GM18867 (cell line): ENCODE measurements around the gene TLR10.
"Not testable (repeated sequence)": the region's sequence is repeated elsewhere in the genome, so short reads cannot be mapped to it uniquely, and the experiment has no call there.

Experiments
- ATAC-seq: cut with Tn5 transposase; IDR thresholded peaks from one replicate; pipeline ENCODE4 v1.9.1; 2021; ENCODE audit warnings: mild to moderate bottlenecking, moderate library complexity; ENCODE audit not compliant: unreplicated experiment

TLR10 gene, protein sequence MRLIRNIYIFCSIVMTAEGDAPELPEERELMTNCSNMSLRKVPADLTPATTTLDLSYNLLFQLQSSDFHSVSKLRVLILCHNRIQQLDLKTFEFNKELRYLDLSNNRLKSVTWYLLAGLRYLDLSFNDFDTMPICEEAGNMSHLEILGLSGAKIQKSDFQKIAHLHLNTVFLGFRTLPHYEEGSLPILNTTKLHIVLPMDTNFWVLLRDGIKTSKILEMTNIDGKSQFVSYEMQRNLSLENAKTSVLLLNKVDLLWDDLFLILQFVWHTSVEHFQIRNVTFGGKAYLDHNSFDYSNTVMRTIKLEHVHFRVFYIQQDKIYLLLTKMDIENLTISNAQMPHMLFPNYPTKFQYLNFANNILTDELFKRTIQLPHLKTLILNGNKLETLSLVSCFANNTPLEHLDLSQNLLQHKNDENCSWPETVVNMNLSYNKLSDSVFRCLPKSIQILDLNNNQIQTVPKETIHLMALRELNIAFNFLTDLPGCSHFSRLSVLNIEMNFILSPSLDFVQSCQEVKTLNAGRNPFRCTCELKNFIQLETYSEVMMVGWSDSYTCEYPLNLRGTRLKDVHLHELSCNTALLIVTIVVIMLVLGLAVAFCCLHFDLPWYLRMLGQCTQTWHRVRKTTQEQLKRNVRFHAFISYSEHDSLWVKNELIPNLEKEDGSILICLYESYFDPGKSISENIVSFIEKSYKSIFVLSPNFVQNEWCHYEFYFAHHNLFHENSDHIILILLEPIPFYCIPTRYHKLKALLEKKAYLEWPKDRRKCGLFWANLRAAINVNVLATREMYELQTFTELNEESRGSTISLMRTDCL

DNA sequence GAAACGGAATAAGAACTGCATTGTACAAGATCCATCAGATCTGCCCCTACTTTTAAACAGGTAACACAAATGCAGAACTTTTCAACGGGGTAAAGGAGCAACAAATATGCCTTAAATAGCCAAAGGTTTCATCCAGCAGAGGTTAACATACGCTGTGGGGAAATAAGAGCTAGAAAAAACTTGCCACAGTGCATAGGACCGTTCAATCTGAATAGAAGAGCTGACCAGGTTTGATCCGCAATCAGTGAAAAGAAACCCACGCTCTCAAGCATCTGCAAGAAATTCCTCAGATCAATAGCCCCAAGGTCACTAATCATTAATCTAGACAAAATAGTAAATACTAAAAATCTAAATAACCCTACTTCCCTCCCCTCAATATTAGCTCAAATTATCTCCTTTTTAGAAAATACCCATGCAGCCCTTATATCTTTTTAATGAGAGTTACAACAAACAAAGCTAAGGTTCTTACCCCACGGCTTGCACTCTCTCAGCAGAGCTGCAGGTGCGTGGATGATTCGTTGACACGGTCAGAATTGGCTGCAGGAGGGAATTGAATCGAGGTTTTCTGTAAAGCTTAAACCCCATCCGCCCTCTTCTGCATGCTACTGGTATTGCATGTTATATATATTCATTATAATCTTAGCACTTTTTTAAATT, at the start of gene TLR10:
TSS of gene TLR10 (minus strand) at position 539 of the 657 bp plus-strand sequence. CDS start 7,400 bp downstream, outside the sequence.
- peak; percentile 75 for ATAC-seq

DNA sequence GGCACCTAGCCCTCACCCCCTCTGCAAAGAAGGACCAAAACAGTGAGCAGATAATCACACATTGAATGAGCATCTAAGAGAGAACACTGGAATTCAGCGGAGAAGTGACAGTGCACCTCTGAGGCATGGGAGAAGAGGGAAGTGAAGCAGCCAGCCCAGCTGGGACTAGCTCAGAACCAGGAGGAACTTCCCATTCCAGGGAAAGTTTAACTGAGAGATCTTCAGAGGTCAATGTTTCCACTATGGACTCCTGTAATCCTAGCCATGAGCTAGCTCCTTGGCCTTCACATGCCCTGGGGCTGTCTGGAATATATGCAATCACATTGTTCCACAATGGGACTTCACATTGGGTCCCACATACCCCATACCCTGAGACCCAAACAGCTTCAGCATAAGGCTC, 49.4 kb upstream of the TLR10 start:
- no peak for ATAC-seq

DNA sequence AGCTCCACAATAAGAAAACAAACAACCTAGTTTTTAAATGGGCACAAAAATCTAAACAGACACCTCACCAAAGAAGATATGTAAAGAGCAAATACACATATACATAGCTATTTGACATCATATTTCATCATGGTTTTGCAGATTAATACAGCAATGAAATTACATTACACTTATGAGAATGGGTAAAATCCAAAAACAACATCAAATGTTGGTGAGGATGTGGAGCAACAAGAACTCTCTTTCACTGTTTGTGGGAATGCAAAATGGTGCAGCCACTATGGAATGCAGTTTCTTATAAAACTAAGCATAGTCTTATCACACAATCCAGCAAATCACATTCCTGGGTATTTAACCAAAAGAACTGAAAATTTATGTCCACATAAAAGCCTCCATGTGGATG, 48.9 kb upstream of the TLR10 start:
- ATAC-seq: no peak

DNA sequence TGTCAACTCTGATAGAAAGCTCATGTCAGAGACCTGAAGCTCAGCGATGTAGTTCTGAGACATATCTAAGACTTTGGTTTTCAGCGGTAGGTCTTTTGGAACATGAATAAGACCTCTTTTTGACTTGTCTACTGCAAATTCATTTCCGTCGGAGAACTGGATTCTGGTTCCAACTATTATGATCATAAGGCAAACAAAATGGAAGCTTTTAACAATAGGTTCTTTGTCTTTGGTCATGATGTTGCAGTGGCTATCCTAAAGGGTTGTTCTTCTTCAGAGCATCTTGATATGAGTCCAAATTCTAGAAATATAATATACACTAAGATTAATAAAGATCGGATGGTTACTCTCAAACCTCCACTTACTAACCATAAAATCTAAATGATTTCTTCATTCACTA, 46.4 kb upstream of the TLR10 start:
- no peak for ATAC-seq

DNA sequence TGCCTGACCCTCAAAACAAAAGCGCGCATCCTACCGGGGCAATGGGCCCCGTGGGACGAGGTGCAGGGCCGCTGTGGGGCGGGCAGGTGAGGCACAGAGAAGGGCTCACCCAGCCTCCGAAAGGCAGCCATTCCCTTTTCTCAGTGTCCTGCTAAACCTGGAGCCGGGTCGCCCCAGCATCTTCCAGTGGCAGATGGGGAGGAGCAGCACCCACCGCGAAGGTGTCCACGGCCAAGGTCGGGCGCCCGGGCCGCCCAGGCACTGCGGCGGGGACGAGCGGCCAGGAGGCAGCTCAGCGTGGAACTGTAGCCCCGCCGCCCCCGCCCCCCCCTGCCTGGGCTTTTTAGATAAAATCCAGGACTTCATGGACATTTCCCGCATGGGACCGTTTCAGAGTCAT, 41.0 kb upstream of the TLR10 start:
- ATAC-seq: no peak

DNA sequence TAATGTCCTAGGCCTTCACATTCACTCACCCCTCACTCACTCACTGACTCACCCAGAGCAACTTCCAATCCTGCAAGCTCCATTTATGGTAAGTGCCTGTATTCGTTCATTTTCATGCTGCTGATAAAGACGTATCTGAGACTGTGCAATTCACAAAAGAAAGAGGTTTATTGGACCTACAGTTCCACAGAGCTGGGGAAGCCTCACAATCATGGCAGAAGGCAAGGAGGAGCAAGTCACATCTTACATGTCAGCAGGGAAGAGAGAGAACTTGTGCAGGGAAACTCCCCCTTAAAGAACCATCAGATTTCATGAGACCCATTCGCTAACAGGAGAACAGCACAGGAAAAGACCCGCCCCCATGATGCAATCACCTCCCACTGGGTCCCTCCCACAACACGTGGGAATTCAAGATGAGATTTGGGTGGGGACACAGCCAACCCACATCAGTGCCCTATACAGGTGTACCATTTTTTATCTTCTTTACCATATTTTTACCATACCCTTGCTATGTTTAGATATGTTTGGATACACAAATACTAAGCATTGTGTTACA, 40.0 kb upstream of the TLR10 start:
- no peak for ATAC-seq

DNA sequence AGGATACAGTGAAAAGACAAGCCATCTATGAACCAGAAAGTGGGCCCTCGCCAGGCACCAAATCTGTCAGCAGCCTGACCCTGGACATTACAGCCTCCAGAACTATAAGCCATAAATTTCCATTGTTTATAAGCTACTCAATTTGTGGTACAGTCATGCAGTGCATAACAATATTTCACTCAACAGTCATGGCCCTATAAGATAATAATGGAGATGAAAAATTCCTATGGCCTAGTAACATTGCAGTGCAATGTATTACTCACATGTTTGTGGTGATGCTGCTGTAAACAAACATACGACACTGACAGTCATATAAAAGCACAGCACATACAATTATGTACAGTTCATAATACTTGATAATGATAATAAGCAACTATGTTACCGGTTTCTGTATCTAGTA, 38.9 kb upstream of the TLR10 start:
- no peak for ATAC-seq

DNA sequence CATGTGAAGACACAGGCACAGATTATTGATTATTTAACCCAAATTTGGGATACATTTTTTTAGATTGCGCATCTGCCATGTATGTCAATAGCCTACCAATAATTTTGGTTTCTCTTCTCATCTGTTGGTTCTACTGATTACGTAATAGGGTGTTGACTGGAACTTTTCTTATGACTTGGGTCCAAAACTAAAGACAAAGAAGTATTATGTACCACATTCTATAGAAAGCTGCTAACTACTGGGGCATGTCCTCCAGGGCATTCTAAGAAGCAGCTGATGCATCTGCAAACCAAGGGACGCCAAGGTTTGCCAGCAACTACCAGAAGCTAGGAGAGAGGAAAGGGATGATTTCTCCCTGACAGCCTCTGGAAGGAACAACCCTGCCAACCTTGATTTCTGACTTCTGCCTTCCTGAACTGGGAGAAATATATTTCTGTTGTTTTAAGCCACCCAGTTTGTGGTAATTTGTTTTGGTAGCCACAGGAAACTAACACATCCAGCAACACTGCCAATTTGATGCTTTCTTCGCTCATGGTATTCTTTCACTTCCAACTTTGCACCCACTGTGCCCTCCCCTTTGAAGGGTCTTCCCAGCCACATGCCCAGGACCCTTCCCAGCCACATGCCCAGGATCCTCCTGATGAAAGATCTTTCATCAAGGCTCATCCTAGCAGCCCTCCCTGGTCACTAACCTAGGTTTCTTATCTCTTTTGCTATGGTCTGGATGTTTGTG, 37.7 kb upstream of the TLR10 start:
- ATAC-seq: peak; percentile 58

DNA sequence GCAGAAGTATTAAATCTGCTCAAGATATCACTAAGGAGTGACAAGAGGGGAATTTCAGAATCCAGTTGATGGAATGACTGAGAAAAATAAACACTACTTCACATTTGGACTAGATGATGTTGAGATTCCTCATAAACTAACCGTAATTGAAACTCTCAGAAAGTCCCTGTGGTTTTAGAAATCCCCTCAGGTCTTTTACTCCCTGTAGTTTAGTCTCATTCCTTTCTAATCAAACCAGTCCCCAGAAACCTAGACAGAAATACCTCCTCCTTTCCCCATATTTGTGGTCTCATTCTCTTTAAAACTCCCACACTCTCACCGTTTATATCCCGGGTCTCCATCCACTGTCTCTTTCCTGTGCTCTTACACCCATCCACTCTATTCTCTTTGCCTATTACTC, 36.8 kb upstream of the TLR10 start:
- no peak for ATAC-seq

DNA sequence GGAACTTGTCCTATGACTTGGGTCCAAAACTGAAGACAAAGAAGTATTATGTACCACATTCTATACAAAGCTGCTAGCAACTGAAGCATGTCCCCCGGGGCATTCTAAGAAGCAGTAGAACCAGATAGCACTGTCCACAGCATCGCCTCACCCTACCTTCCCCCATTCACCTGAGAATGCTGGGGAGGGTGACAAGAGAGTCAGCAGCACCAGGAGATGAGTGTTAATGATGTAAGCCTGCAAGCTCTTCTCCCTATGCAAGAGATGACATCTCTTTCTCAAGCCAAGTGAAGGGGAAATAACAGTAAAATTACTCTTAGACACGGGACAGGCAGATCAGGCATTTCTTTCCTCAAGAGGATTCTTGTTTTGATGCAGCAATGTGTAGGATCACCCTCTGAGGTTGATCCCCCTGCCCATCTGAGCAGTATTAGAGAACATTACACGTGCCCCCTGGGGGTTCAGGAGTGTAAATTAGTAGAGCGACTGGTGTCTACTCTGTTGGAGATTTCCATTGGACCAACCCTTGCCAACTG, 35.7 kb upstream of the TLR10 start:
- peak; percentile 50 for ATAC-seq

DNA sequence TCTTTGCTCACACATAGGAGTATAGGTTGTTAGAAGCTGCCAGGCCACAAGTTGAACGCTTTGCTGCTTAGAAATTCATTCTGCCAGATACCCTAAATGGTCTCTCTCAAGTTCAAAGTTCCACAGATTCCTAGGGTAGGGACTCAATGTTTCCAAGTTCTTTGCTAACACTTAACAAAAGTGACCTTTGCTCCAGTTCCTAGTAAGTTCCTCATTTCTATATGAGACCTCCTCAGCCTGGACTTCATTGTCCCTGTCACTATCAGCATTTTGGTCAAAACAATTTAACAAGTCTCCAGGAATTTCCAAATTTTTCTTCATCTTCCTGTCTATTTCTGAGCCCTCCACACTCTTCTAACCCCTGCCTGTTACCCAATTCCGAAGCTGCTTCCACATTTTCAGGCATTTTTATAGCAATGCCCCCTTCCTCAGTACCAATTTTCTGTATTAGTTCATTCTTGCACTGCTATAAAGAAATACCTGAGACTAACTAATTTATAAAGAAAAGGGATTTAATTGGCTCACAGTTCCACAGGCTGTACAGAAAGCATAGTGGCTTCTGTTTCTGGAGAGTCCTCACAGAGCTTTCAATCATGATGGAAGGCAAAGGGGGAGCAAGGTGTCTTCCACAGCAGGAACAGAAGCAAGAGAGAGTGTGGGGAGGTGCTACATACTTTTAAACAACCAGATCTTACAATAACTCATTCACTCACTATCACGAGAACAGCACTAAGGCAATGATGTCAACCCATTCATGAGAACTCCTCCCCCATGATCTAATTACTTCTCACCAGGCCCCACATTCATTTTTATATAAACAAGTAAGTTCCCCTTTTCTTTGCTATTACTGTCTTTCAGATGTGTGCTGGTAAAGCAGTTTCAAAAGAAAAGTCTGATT, 33.3 kb upstream of the TLR10 start:
- no peak for ATAC-seq

DNA sequence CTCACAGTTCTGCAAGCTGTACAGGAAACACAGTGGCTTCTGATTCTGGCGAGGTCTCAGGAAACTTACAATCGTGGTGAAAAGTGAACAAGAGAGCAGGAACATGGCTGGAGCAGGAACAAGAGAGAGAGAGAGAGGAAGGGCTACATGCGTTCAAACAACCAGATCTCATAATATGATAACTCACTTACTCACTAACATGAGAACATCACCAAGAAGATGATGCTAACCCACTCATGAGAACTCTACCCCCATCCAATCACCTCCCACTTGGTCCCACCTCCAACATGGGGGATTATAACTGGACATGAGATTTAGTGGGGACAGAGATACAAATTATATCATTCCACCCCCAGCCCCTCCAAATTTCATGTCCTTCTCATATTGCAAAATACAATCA, 31.6 kb upstream of the TLR10 start:
- no peak for ATAC-seq

DNA sequence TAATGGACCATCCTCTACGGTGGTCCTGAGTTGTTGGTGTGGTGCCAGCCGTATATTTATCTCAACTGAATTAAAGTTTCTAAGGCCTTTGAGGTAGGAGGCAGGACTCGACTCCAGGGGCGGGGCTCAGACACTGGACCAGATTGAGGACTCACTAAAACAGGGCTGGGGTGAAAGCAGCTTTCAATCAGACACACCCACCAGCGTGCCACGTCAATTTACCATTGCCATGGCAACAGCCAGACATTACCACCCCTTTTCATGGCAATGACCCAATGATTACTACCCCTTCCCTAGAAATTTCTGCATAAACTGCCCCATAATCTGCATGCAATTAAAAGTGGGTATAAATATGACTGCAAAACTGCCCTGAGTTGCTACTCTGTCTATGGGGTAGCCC, 28.5 kb upstream of the TLR10 start:
- ATAC-seq: no peak

DNA sequence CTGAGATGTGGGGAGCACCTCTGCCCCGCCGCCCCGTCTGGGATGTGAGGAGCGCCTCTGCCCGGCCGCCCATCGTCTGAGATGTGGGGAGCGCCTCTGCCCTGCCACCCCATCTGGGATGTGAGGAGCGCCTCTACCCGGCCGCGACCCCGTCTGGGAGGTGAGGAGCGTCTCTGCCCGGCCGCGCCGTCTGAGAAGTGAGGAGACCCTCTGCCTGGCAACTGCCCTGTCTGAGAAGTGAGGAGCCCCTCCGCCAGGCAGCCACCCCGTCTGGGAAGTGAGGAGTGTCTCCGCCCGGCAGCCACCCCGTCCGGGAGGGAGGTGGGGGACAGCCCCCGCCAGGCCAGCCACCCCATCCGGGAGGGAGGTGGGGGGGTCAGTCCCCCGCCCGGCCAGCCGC, 24.7 kb upstream of the TLR10 start:
- ATAC-seq: not testable (repeated sequence)

DNA sequence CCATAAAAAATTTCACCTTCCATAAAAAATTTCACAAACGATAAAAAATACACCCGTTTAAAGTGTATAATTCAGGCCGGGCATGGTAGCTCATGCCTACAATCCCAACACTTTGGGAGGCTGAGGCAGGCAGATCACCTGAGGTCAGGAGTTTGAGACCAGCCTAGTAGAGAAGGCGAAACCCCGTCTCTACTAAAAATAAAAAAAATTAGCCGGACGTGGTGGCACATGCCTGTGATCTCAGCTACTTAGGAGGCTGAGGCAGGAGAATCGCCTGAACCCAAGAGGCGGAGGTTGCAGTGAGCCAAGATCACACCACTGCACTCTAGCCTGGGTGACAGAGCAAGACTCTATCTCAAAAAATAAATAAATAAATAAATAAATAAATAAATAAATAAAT, 23.5 kb upstream of the TLR10 start:
- not testable (repeated sequence) for ATAC-seq

DNA sequence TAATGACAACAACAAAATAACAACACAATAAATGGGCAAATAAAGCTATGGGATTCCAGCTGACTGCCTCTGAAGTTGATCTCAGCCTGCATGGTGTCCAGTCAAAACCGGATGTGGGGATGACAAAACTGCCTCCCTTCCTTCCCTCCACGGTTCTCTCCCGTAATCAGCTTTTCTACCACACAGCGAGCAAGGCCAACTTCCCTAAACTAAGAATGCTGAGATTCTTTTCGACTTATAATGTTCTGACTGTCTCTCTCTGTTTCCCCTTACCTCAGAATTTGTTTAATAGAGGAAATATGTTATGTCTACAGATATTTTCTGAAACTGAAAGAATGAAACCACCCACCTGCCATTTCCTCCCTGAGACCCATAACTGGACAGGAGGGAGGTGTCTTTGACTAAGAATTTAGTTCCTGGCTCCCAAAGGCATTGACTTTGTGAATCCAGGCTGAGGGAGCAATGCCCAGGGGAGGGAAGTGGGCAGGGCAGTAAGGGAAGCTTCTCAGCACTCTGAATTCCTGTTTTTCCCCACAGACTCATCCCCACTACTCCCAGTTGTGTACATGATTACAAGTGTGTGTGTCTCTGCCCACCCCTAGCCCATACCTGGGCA, 22.8 kb upstream of the TLR10 start:
- peak; percentile 84 for ATAC-seq

DNA sequence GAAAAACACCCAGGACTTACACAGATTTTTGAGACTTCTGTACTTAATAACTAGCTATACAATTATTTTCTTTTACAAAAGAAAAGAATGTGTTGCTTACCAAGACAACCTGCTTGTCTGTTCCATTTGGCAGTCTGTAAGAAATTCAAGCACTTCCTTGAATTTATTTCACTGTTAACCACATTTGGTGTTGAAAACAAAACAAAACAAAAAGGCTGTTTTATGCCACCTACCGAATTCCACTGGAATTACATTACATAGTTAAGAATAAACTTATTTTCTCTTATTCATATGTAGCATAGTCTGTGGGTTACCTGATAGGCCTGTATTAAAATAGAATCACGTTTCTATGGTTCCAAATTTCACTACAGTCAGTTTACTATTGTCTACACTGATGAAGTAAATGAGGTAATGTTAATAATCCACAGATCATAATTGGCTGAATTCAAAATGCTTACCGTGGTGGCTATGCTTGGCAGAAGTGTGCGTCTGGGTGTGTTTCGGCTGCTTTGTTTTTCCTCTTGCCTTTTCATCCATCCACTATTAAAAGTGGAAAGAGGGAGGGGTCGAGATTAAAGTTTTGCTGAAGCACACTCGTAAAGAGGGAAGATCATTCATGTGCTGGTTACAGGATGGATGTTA, 22.0 kb upstream of the TLR10 start, which contains the start of gene TLR1:
TSS of gene TLR1 (minus strand) at position 138 of the 642 bp plus-strand sequence. CDS start 5,960 bp downstream, outside the sequence.
- peak; percentile 32 for ATAC-seq
